Measurements from ENCODE around the gene CNTN4. TPM values are rescaled to one million over a fixed set of nuclear protein-coding genes. Genes with fewer than 3 reads are reported as not detected.

The CNTN4 gene
- total RNA-seq, 4 donors from 2014 or later, result 5.8 to 15.5 (median 9.0) TPM

DNA sequence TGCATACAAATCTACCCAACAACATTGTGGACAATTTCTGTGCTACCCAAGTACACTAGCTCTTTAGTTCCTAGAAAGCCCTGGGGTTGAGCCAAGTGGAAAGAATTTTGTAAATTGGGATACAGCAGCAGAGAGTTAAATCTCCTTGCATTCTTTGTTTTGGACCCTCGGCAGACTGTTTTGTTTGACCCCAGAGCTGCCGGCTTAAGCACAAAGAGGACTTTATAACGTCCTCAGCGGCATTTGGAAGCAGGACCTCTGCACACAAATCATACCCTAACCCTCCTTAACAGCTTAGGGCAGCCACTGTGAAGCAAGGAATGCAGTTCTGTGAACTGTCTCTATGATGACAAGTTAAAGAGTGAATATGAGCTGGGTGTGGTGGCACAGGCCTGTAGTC lies 415.3 kb downstream of the CNTN4 start:
- H3K4me3 ChIP-seq, result no peak overlapping the region
- no peaks in the 10 kb centered on the region for H3K9me3 ChIP-seq
- TF ChIP-seq POLR2AphosphoS5 (IDR thresholded peaks at IDR 0.05), result no peak
- TF ChIP-seq, protein P1, sequence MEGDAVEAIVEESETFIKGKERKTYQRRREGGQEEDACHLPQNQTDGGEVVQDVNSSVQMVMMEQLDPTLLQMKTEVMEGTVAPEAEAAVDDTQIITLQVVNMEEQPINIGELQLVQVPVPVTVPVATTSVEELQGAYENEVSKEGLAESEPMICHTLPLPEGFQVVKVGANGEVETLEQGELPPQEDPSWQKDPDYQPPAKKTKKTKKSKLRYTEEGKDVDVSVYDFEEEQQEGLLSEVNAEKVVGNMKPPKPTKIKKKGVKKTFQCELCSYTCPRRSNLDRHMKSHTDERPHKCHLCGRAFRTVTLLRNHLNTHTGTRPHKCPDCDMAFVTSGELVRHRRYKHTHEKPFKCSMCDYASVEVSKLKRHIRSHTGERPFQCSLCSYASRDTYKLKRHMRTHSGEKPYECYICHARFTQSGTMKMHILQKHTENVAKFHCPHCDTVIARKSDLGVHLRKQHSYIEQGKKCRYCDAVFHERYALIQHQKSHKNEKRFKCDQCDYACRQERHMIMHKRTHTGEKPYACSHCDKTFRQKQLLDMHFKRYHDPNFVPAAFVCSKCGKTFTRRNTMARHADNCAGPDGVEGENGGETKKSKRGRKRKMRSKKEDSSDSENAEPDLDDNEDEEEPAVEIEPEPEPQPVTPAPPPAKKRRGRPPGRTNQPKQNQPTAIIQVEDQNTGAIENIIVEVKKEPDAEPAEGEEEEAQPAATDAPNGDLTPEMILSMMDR (IDR thresholded peaks at IDR 0.05), result no peak
- no peak for TF ChIP-seq POLR2A (IDR thresholded peaks at IDR 0.05)
- no peak for TF ChIP-seq EP300 (IDR thresholded peaks at IDR 0.05)
- H3K27ac ChIP-seq, result no peak overlapping the region
- WGBS, 2 donors (ENCODE audit: low coverage in 1 of 2), result 14 to 61% methylated on average over 4 of the region's 4 CpGs
- no peak for ATAC-seq
- H3K36me3 ChIP-seq, result no peaks in the 10 kb centered on the region
- H3K4me1 ChIP-seq, result no peaks in the 10 kb centered on the region
- peaks cover 16% of the 10 kb centered on the region for H3K27me3 ChIP-seq

DNA sequence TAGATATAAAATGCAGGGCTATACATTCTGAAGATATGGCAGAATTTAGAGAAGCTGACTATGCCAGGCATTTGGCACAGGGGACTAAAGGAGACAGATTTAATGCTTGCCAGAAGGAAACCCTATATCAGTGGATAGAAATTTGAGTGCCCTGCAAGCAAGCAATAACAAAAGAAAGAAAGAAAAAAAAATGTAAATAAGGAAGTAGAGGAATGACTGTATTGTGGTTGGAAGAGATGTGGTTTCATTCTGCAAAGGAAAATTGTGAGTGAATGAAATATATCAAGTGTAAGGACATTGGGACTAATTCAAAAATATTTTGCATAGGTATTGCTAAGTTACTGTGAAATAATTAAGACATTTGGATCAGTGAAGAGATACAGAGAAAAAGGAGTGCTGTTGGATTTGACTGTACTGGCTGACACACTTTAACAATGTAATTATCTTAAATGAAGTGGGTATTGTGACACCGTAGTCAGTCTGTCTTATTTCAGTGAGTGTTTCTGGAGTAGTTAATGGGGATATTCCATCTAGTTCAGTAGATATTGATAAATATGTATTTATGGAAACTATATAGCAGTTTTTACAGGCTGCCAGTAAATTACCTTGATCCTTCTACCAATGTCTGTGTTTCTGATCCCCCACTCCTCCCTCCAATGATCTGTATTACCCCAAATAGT lies 418.2 kb downstream of the CNTN4 start:
- Histone ChIP-seq H3K36me3 (no peaks in the 10 kb centered on the region), H3K27me3 (no peaks in the 10 kb centered on the region), H3K27ac (no peak overlapping the region), H3K4me1 (no peaks in the 10 kb centered on the region), H3K4me3 (no peak overlapping the region), H3K9me3 (no peaks in the 10 kb centered on the region)
- no peak for ATAC-seq
- TF ChIP-seq POLR2AphosphoS5 (IDR thresholded peaks at IDR 0.05), result no peak
- TF ChIP-seq, protein P1 (IDR thresholded peaks at IDR 0.05), result no peak
- TF ChIP-seq POLR2A (IDR thresholded peaks at IDR 0.05), result no peak
- no peak for TF ChIP-seq EP300 (IDR thresholded peaks at IDR 0.05)
- 73 to 89% methylated on average over 1 of the region's 1 CpG for WGBS, 2 donors (ENCODE audit: low coverage in 1 of 2)

DNA sequence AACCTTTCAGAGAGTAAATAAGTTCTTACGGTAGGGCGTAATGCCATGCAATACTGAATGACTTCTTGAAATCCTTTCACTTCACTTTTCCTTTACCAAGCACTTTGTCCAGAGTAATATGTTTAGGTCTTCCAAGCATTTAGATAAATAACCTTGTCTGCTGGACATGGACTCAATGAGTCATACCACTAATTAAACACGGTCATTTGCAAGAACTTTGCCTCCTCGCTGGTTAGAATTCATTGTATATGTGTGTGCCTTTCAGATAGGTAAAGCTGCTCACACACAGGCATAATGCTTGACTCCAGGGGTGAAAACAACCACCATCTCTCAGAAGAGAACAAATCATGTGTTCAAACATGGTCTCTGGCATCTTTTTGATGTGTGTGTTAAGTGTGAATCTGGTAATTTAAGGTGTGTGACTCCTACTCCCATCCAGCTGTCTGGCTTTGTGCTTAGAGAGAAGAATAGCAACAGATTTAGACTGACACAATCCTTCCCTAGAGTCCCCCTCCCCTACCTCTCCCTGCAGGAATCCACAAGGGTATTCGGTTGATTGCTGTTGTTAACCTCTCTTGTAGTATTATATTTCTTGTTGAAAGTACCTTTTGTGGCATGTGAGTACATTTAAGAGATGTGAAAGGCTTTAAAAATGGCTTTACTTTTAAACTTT lies 419.0 kb downstream of the CNTN4 start:
- Histone ChIP-seq H3K27ac (no peak overlapping the region), H3K9me3 (no peaks in the 10 kb centered on the region), H3K4me1 (no peaks in the 10 kb centered on the region), H3K4me3 (no peak overlapping the region), H3K27me3 (no peaks in the 10 kb centered on the region), H3K36me3 (no peaks in the 10 kb centered on the region)
- 63 to 71% methylated on average over 3 to 5 of the region's 5 CpGs for WGBS, 2 donors (ENCODE audit: low coverage in 1 of 2)
- TF ChIP-seq, protein P1 (IDR thresholded peaks at IDR 0.05), result no peak
- no peak for TF ChIP-seq EP300 (IDR thresholded peaks at IDR 0.05)
- no peak for TF ChIP-seq POLR2A (IDR thresholded peaks at IDR 0.05)
- TF ChIP-seq POLR2AphosphoS5 (IDR thresholded peaks at IDR 0.05), result no peak
- no peak for ATAC-seq

DNA sequence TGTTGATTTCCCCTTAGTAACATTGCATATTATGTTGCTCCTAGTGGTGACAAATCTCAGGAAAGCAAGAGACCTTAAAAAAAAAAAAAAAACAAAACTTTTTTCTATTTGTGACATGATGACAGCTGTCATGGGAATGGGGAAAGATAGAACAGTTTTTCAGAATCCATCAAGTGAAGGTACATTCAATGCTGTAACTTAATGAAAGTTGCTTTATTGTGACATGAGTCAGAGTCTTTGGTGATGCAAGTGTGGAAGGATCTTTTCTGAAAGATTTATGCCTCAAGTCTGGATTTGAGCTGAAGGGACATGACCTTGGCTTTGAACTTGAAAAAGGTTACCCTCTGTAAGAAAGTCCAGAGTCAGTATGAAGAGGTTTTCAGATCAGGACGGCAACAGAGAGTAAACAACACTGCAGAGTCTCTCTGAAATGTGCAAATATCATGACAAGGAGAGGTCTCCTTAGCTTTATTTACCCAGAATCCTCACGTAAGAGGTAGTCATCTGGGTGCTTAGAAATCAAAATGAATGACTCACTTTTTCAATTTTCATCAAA lies 424.7 kb downstream of the CNTN4 start:
- no peak for ATAC-seq
- no peaks in the 10 kb centered on the region for H3K9me3 ChIP-seq
- 36 to 48% methylated on average over 2 of the region's 2 CpGs for WGBS, 2 donors (ENCODE audit: low coverage in 1 of 2)
- H3K27me3 ChIP-seq, result no peaks in the 10 kb centered on the region
- TF ChIP-seq, protein P1 (IDR thresholded peaks at IDR 0.05), result no peak
- TF ChIP-seq POLR2A (IDR thresholded peaks at IDR 0.05), result no peak
- no peak for TF ChIP-seq EP300 (IDR thresholded peaks at IDR 0.05)
- TF ChIP-seq POLR2AphosphoS5 (IDR thresholded peaks at IDR 0.05), result no peak
- H3K27ac ChIP-seq, result no peak overlapping the region
- no peaks in the 10 kb centered on the region for H3K4me1 ChIP-seq
- no peaks in the 10 kb centered on the region for H3K36me3 ChIP-seq
- H3K4me3 ChIP-seq, result no peak overlapping the region

All from gastroesophageal sphincter (tissue), 4 donors.